ENCODE data around the gene PHOX2A.

Gene PHOX2A

GRCh38 chr11:72250661-72251464 is 6.9 kb upstream of the PHOX2A start:
- DNase-seq (ENCODE audit: low read depth in 1 of 2, low spot score in 1 of 2) = no peak

GRCh38 chr11:72249961-72250360 is 6.0 kb upstream of the PHOX2A start:
- DNase-seq (ENCODE audit: low read depth in 1 of 2, low spot score in 1 of 2) = no peak

- no peak for DNase-seq (ENCODE audit: low read depth in 1 of 2, low spot score in 1 of 2)
Observed at GRCh38 chr11:72247584-72247983, 3.6 kb upstream of the PHOX2A start.

GRCh38 chr11:72245263-72245816 is 1.4 kb upstream of the PHOX2A start:
- no peak for DNase-seq (ENCODE audit: low read depth in 1 of 2, low spot score in 1 of 2)

- no peak for DNase-seq (ENCODE audit: low read depth in 1 of 2, low spot score in 1 of 2)
Observed at GRCh38 chr11:72244361-72245262, 636 bp upstream of the PHOX2A start.

GRCh38 chr11:72243173-72244059 is 560 bp downstream of the PHOX2A start:
- DNase-seq (ENCODE audit: low read depth in 1 of 2, low spot score in 1 of 2) = no peak

- DNase-seq (ENCODE audit: low read depth in 1 of 2, low spot score in 1 of 2) = no peak
Observed at GRCh38 chr11:72242141-72242540, 1.8 kb downstream of the PHOX2A start.

- DNase-seq (ENCODE audit: low read depth in 1 of 2, low spot score in 1 of 2) = no peak
Observed at GRCh38 chr11:72241291-72241781, 2.6 kb downstream of the PHOX2A start.

GRCh38 chr11:72240461-72241290 is 3.3 kb downstream of the PHOX2A start:
- no peak for DNase-seq (ENCODE audit: low read depth in 1 of 2, low spot score in 1 of 2)

- no peak for DNase-seq (ENCODE audit: low read depth in 1 of 2, low spot score in 1 of 2)
Observed at GRCh38 chr11:72239849-72240460, 4.0 kb downstream of the PHOX2A start.

- no peak for DNase-seq (ENCODE audit: low read depth in 1 of 2, low spot score in 1 of 2)
Observed at GRCh38 chr11:72239313-72239848, 4.6 kb downstream of the PHOX2A start.

- DNase-seq (ENCODE audit: low read depth in 1 of 2, low spot score in 1 of 2) = no peak
Observed at GRCh38 chr11:72238492-72239312, 5.3 kb downstream of the PHOX2A start.

GRCh38 chr11:72238040-72238450 is 5.9 kb downstream of the PHOX2A start:
- no peak for DNase-seq (ENCODE audit: low read depth in 1 of 2, low spot score in 1 of 2)

- DNase-seq (ENCODE audit: low read depth in 1 of 2, low spot score in 1 of 2) = no peak
Observed at GRCh38 chr11:72237112-72237931, 6.7 kb downstream of the PHOX2A start.

GRCh38 chr11:72236774-72237111 is 7.2 kb downstream of the PHOX2A start:
- DNase-seq (ENCODE audit: low read depth in 1 of 2, low spot score in 1 of 2) = no peak

GRCh38 chr11:72236083-72236697 is 7.8 kb downstream of the PHOX2A start:
- no peak for DNase-seq (ENCODE audit: low read depth in 1 of 2, low spot score in 1 of 2)
